ENCODE data around the gene STOML3.

The STOML3 gene

DNA sequence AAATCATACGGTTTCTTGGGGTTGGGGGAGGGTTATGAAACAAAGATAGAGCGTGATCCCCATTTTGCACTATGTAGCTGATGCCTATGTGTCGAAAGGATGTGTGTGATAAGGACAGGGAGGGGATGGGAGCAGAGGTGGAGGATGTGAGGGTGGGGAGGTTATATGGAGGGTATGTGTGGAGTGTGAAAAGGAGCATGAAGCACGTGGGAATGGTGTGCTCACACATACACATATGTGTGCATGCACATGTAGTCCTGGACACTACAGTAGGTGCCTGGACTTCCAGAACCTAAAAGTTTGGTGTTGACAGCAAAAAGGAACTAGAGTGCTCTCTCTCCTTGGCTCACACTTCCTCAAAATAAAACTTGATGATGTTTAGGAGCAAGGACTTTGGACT, 25.4 kb downstream of the STOML3 start:
- no peak overlapping the region for H3K4me3 ChIP-seq (ENCODE audit: insufficient read depth in 1 of 2, low read depth in 1 of 2, low read length in 2 of 2)
- H3K14ac ChIP-seq (ENCODE audit: low read length in 2 of 2), result no peak overlapping the region
- no peak overlapping the region for H2BK15ac ChIP-seq (ENCODE audit: low read depth, poor library complexity, severe bottlenecking)
- no peak overlapping the region for H3K4me2 ChIP-seq (ENCODE audit: low read length, poor library complexity, severe bottlenecking)
- DNase-seq, result no peak
- peaks cover 5% of the 10 kb centered on the region for H3K9me3 ChIP-seq (ENCODE audit: control insufficient read depth, low read length)
- H3K27me3 ChIP-seq (ENCODE audit: control insufficient read depth in 1 of 2, insufficient read depth in 1 of 2, low read length in 2 of 2), result peaks cover under 1 to 3% of the 10 kb centered on the region in 2 experiments
- H4K91ac ChIP-seq (ENCODE audit: low read length), result no peak overlapping the region
- H4K8ac ChIP-seq (ENCODE audit: low read length), result no peak overlapping the region
- H3K18ac ChIP-seq (ENCODE audit: low read depth in 1 of 2, low read length in 2 of 2), result no peak overlapping the region
- H3K4ac ChIP-seq (ENCODE audit: low read depth in 1 of 2, low read length in 2 of 2), result no peak overlapping the region
- WGBS, result 89% methylated on average over 3 of the region's 4 CpGs
- no peak overlapping the region for H2AFZ ChIP-seq (ENCODE audit: low read depth, low read length)
- H3K4me1 ChIP-seq (ENCODE audit: control insufficient read depth, insufficient read depth, low read depth, low read length), result no peaks in the 10 kb centered on the region
- no peak overlapping the region for H2AK5ac ChIP-seq (ENCODE audit: low read length, severe bottlenecking)
- no peak overlapping the region for H3K9ac ChIP-seq (ENCODE audit: low read length)
- H2BK12ac ChIP-seq (ENCODE audit: low read length in 2 of 2), result no peak overlapping the region
- H3K23ac ChIP-seq (ENCODE audit: low read length in 2 of 2), result no peak overlapping the region
- no peak overlapping the region for H3K27ac ChIP-seq (ENCODE audit: low read length, poor library complexity, severe bottlenecking)
- H3K79me1 ChIP-seq (replicated peaks; ENCODE audit: low read length, poor library complexity, severe bottlenecking), result no peaks in the 10 kb centered on the region
- H2BK120ac ChIP-seq (ENCODE audit: low read depth, low read length), result no peak overlapping the region
- H3K36me3 ChIP-seq (ENCODE audit: control insufficient read depth in 1 of 2, insufficient read depth in 2 of 2, low read depth in 1 of 2, low read length in 2 of 2), result no peaks in the 10 kb centered on the region
- no peak overlapping the region for H2BK5ac ChIP-seq (ENCODE audit: low read depth, low read length, poor library complexity, severe bottlenecking)

DNA sequence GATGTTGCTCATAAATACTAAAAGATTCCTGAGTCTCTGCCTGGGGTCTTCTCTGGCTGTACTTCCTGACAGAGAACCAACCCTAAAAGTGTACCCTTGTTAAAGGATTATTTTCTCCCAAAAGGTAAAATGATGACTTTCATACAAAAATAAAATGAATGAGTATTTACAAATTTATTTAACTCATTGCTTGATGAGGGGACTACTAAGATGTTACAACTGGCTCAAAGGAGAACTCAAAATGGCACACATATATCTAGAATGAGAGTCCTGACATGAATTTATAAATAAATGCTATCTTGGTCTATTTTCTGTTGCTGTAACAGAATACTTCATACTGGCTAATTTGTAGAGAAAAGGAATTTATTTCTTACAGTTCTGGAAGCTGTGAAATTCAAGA, 30.5 kb downstream of the STOML3 start:
- DNase-seq, result no peak
- H3K79me1 ChIP-seq (replicated peaks; ENCODE audit: low read length, poor library complexity, severe bottlenecking), result no peaks in the 10 kb centered on the region
- H3K4ac ChIP-seq (ENCODE audit: low read depth in 1 of 2, low read length in 2 of 2), result no peak overlapping the region
- H2BK5ac ChIP-seq (ENCODE audit: low read depth, low read length, poor library complexity, severe bottlenecking), result no peak overlapping the region
- H2BK12ac ChIP-seq (ENCODE audit: low read length in 2 of 2), result no peak overlapping the region
- H3K14ac ChIP-seq (ENCODE audit: low read length in 2 of 2), result no peak overlapping the region
- no peaks in the 10 kb centered on the region for H3K4me1 ChIP-seq (ENCODE audit: control insufficient read depth, insufficient read depth, low read depth, low read length)
- no peak overlapping the region for H4K8ac ChIP-seq (ENCODE audit: low read length)
- no peak overlapping the region for H4K91ac ChIP-seq (ENCODE audit: low read length)
- no peak overlapping the region for H3K9ac ChIP-seq (ENCODE audit: low read length)
- H3K36me3 ChIP-seq (ENCODE audit: control insufficient read depth in 1 of 2, insufficient read depth in 2 of 2, low read depth in 1 of 2, low read length in 2 of 2), result no peaks in the 10 kb centered on the region
- no peak overlapping the region for H3K23ac ChIP-seq (ENCODE audit: low read length in 2 of 2)
- no peaks in the 10 kb centered on the region for H3K27me3 ChIP-seq (ENCODE audit: control insufficient read depth in 1 of 2, insufficient read depth in 1 of 2, low read length in 2 of 2)
- no peak overlapping the region for H2BK15ac ChIP-seq (ENCODE audit: low read depth, poor library complexity, severe bottlenecking)
- H3K9me3 ChIP-seq (ENCODE audit: control insufficient read depth, low read length), result peaks cover 11% of the 10 kb centered on the region
- no peak overlapping the region for H2AK5ac ChIP-seq (ENCODE audit: low read length, severe bottlenecking)
- no peak overlapping the region for H3K18ac ChIP-seq (ENCODE audit: low read depth in 1 of 2, low read length in 2 of 2)
- no peak overlapping the region for H3K27ac ChIP-seq (ENCODE audit: low read length, poor library complexity, severe bottlenecking)
- H3K4me3 ChIP-seq (ENCODE audit: insufficient read depth in 1 of 2, low read depth in 1 of 2, low read length in 2 of 2), result no peak overlapping the region
- H3K4me2 ChIP-seq (ENCODE audit: low read length, poor library complexity, severe bottlenecking), result no peak overlapping the region
- no peak overlapping the region for H2AFZ ChIP-seq (ENCODE audit: low read depth, low read length)
- H2BK120ac ChIP-seq (ENCODE audit: low read depth, low read length), result no peak overlapping the region

DNA sequence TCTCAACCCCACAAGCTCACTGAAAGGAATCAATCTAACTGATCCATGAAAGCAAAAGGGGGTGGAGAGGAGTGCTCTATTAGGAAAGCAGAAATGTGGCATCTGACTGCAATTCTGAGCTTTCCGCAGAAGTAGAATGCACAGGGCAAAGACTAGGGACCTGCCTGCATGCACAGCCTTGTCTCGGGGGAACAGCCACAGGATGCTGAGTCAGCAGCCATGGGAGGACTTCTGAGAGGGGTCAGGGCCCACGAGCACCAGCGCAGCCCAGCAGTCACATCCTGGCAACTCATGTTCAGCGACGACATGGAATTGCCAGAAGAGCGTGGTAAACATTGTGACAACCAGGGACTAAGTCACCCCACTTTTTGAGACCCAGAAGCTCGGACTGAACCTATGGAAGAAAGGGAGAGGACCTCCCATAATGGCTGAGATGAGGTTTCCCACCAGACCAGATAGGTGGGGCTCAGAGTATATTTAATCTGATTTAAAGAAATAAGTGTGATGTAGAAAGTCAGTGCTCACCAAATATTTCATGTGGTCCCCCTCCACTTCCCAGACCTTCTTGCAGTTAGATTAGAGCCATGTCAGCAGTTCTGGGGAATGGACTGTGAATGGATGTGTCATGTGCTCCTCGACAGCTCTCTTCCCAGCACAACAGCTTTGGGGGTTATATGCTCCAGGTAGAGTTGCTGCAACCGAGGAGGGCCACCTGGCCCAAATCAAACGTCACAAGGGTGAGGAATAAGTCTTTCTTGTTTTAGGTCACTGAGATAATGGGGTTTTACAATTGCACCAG, 32.6 kb downstream of the STOML3 start:
- Histone ChIP-seq H2BK12ac (ENCODE audit: low read length in 2 of 2) (no peak overlapping the region), H2BK120ac (ENCODE audit: low read depth, low read length) (no peak overlapping the region), H3K27me3 (ENCODE audit: control insufficient read depth in 1 of 2, insufficient read depth in 1 of 2, low read length in 2 of 2) (no peaks in the 10 kb centered on the region), H3K18ac (ENCODE audit: low read depth in 1 of 2, low read length in 2 of 2) (no peak overlapping the region), H3K9ac (ENCODE audit: low read length) (no peak overlapping the region), H4K8ac (ENCODE audit: low read length) (no peak overlapping the region), H2BK5ac (ENCODE audit: low read depth, low read length, poor library complexity, severe bottlenecking) (no peak overlapping the region), H3K4me1 (ENCODE audit: control insufficient read depth, insufficient read depth, low read depth, low read length) (no peaks in the 10 kb centered on the region), H3K4me2 (ENCODE audit: low read length, poor library complexity, severe bottlenecking) (no peak overlapping the region), H3K14ac (ENCODE audit: low read length in 2 of 2) (no peak overlapping the region), H3K36me3 (ENCODE audit: control insufficient read depth in 1 of 2, insufficient read depth in 2 of 2, low read depth in 1 of 2, low read length in 2 of 2) (no peaks in the 10 kb centered on the region), H2BK15ac (ENCODE audit: low read depth, poor library complexity, severe bottlenecking) (no peak overlapping the region), H3K27ac (ENCODE audit: low read length, poor library complexity, severe bottlenecking) (no peak overlapping the region), H2AK5ac (ENCODE audit: low read length, severe bottlenecking) (no peak overlapping the region), H3K23ac (ENCODE audit: low read length in 2 of 2) (no peak overlapping the region), H4K91ac (ENCODE audit: low read length) (no peak overlapping the region), H3K4ac (ENCODE audit: low read depth in 1 of 2, low read length in 2 of 2) (no peak overlapping the region), H2AFZ (ENCODE audit: low read depth, low read length) (no peak overlapping the region), H3K79me1 (replicated peaks; ENCODE audit: low read length, poor library complexity, severe bottlenecking) (no peaks in the 10 kb centered on the region), H3K4me3 (ENCODE audit: insufficient read depth in 1 of 2, low read depth in 1 of 2, low read length in 2 of 2) (no peak overlapping the region), H3K9me3 (ENCODE audit: control insufficient read depth, low read length) (peaks cover 11% of the 10 kb centered on the region)
- WGBS, result 88% methylated on average over 11 of the region's 11 CpGs
- DNase-seq, result no peak

DNA sequence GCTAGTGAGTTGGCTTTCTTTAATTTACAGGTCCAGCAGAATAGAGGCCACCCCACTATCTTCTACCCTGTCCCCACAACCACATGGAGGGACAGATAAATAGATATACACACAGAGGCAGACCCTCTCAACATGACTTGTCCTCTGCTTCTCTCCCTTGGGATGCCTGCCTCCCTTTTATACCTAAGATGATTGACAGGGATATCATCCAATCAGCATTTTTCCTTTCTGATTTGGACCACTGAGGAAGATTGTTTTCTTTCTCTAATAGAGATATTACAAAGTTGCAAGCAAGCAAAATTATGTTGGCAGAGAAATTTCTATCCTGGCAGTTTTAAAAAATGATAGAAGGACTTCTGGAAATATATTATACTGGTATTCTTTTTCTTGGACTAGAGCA, 35.8 kb downstream of the STOML3 start:
- no peak for DNase-seq
- no peak overlapping the region for H3K23ac ChIP-seq (ENCODE audit: low read length in 2 of 2)
- H4K91ac ChIP-seq (ENCODE audit: low read length), result no peak overlapping the region
- H2BK15ac ChIP-seq (ENCODE audit: low read depth, poor library complexity, severe bottlenecking), result no peak overlapping the region
- H3K9ac ChIP-seq (ENCODE audit: low read length), result no peak overlapping the region
- no peak overlapping the region for H2AFZ ChIP-seq (ENCODE audit: low read depth, low read length)
- H3K27me3 ChIP-seq (ENCODE audit: control insufficient read depth in 1 of 2, insufficient read depth in 1 of 2, low read length in 2 of 2), result no peaks in the 10 kb centered on the region
- H3K18ac ChIP-seq (ENCODE audit: low read depth in 1 of 2, low read length in 2 of 2), result no peak overlapping the region
- H3K4ac ChIP-seq (ENCODE audit: low read depth in 1 of 2, low read length in 2 of 2), result no peak overlapping the region
- H3K27ac ChIP-seq (ENCODE audit: low read length, poor library complexity, severe bottlenecking), result no peak overlapping the region
- H3K14ac ChIP-seq (ENCODE audit: low read length in 2 of 2), result no peak overlapping the region
- H4K8ac ChIP-seq (ENCODE audit: low read length), result no peak overlapping the region
- H3K4me1 ChIP-seq (ENCODE audit: control insufficient read depth, insufficient read depth, low read depth, low read length), result no peaks in the 10 kb centered on the region
- H3K4me2 ChIP-seq (ENCODE audit: low read length, poor library complexity, severe bottlenecking), result no peak overlapping the region
- H3K4me3 ChIP-seq (ENCODE audit: insufficient read depth in 1 of 2, low read depth in 1 of 2, low read length in 2 of 2), result no peak overlapping the region
- H2AK5ac ChIP-seq (ENCODE audit: low read length, severe bottlenecking), result no peak overlapping the region
- no peaks in the 10 kb centered on the region for H3K36me3 ChIP-seq (ENCODE audit: control insufficient read depth in 1 of 2, insufficient read depth in 2 of 2, low read depth in 1 of 2, low read length in 2 of 2)
- no peak overlapping the region for H2BK120ac ChIP-seq (ENCODE audit: low read depth, low read length)
- H2BK12ac ChIP-seq (ENCODE audit: low read length in 2 of 2), result no peak overlapping the region
- peaks cover 4% of the 10 kb centered on the region for H3K9me3 ChIP-seq (ENCODE audit: control insufficient read depth, low read length)
- no peak overlapping the region for H2BK5ac ChIP-seq (ENCODE audit: low read depth, low read length, poor library complexity, severe bottlenecking)
- H3K79me1 ChIP-seq (replicated peaks; ENCODE audit: low read length, poor library complexity, severe bottlenecking), result no peaks in the 10 kb centered on the region
